ENCODE measurements around the gene RAF1. TPM values are rescaled to one million over a fixed set of nuclear protein-coding genes. Genes with fewer than 3 reads are reported as not detected.

Gene RAF1
- total and polyA plus RNA-seq, 2 experiments from 2014 or later = 39.5 to 123 TPM

- no peak for TF ChIP-seq ZNF462 (CRISPR knock-in tag; IDR thresholded peaks at IDR 0.05)
- TF ChIP-seq REST (IDR thresholded peaks at IDR 0.05; ENCODE audit: unreplicated experiment) = no peak
- no peak for TF ChIP-seq EZH2phosphoT487 (IDR thresholded peaks at IDR 0.05; ENCODE audit: unreplicated experiment)
- no peak for TF ChIP-seq NANOG (IDR thresholded peaks at IDR 0.05; ENCODE audit: borderline replicate concordance)
- no peak for TF ChIP-seq ETS1 (IDR thresholded peaks at IDR 0.05)
- TF ChIP-seq POLR2AphosphoS5 (IDR thresholded peaks at IDR 0.05; ENCODE audit: low read depth) = no peak
These were observed 7.1 kb downstream of the RAF1 start (continued) for GRCh38 chr3:12656850-12657249.
